Psoas muscle (tissue), 8 donors: ENCODE data around the gene IFIT1. TPM values are rescaled to one million over a fixed set of nuclear protein-coding genes. Genes with fewer than 3 reads are reported as not detected.
"Not testable (repeated sequence)": the region's sequence is repeated elsewhere in the genome, so short reads cannot be mapped to it uniquely, and the experiment has no call there.

ENCODE experiments used
- ATAC-seq, 4 donors: fragments of 200-7000 bp; cut with Tn5 transposase; one replicate each; pipeline ENCODE4 v1.9.1; 2020; ENCODE audit warnings: moderate library complexity in 3 of 4, mild to moderate bottlenecking in 2 of 4
- DNase-seq, 2 donors: peaks; one replicate each; pipeline ENCODE4 v3.0.0-alpha.2; 2020
- H3K27ac ChIP-seq: fragments of 200-600 bp; one replicate; pipeline ENCODE4 v1.8.0; 2022
- H3K27me3 ChIP-seq, 3 donors: fragments of 200-600 bp in 1 of 3; one replicate each; pipeline versions ENCODE4 v1.6.1 to v1.8.0; 2013 to 2022; ENCODE audit warnings: low read length in 2 of 3, mild to moderate bottlenecking in 2 of 3, moderate library complexity in 1 of 3; ENCODE audit not compliant: insufficient read depth in 3 of 3
- H3K36me3 ChIP-seq, 2 donors: fragments of 200-600 bp in 1 of 2; one replicate each; pipeline versions ENCODE4 v1.6.1 to v1.8.0; 2013 to 2022; ENCODE audit warnings: low read depth in 1 of 2, mild to moderate bottlenecking in 1 of 2, moderate library complexity in 1 of 2; ENCODE audit not compliant: insufficient read depth in 1 of 2
- H3K4me1 ChIP-seq: fragments of 200-600 bp; one replicate; pipeline ENCODE4 v1.8.0; 2022
- H3K4me3 ChIP-seq: fragments of 200-600 bp; one replicate; pipeline ENCODE4 v1.8.0; 2022; ENCODE audit warnings: mild to moderate bottlenecking
- H3K9me3 ChIP-seq: fragments of 200-600 bp; one replicate; pipeline ENCODE4 v1.8.0; 2022
- CTCF ChIP-seq: fragments of 200-600 bp; IDR thresholded peaks from one replicate; pipeline ENCODE4 v1.8.0; 2022; ENCODE audit warnings: antibody characterized with exemption
- WGBS, 3 donors: extraction: QIAGEN DNeasy Blood & Tissue Kit; methylation state at CpG; one replicate each; pipeline versions ENCODE4 v1.1.6 to v1.1.7; 2013; 5-methylcytosine and 5-hydroxymethylcytosine counted together
- intact Hi-C, 2 donors: fragments of 100-400 bp; cut with DNase I; formaldehyde crosslinking; loops; one replicate each; pipeline versions ENCODE4 v1.11.0 to v1.14.2; 2022
- polyA plus RNA-seq, 3 donors: library from polyadenylated mRNA; stranded (reverse); fragments of 200-250 nt; gene quantifications; one replicate each; pipeline ENCODE4 v1.2.3, GENCODE V29; 2013
- total RNA-seq, 4 donors: library from RNA; stranded (reverse); fragmentation: NEBNext Ultra II Directional in 2 of 4; extraction: Animal tissue kit (Norgen Biotek cat#: 25700) in 2 of 4; gene quantifications; one replicate each; pipeline versions ENCODE4 v1.2.1 to v1.2.4, GENCODE V29; 2021 to 2023
- donor health status: healthy with polysubstance abuse.
- donor health status: DM: no; HTN: no; CAD: no; lungs with moderate emphysema.
- donor health status: Bipolar disorder and iron deficiency.
- donor health status: healthy.
- donor health status: DM: yes; HTN: yes; CAD: no.
- donor health status: DM: no; HTN: no; CAD: no.
- donor health status: DM: no; HTN: no; CAD: no.
- donor health status: DM: yes; HTN: yes; CAD: no.

IFIT1 gene
- total and polyA plus RNA-seq, 7 donors, result 1.6 to 22.5 (median 3.3) TPM

GRCh38 chr10:89346405-89347254 is 45.8 kb upstream of the IFIT1 start:
- no peaks in the 10 kb centered on the region for H3K27me3 ChIP-seq
- WGBS, 3 donors, result 45 to 54% (median 54%) methylated on average over 4 of the region's 4 CpGs
- no peak for DNase-seq
- H3K4me3 ChIP-seq, result no peak overlapping the region
- H3K4me1 ChIP-seq, result peaks cover 34% of the 10 kb centered on the region
- no peaks in the 10 kb centered on the region for H3K36me3 ChIP-seq
- intact Hi-C loops, result no loop called here
- peak; percentile 25 to 55 (median 50) for ATAC-seq
- no peaks in the 10 kb centered on the region for H3K9me3 ChIP-seq
- peak overlapping the region; percentile 67 for H3K27ac ChIP-seq
- no peak for TF ChIP-seq CTCF

- Histone ChIP-seq H3K27ac (peak overlapping the region; percentile 67), H3K9me3 (no peaks in the 10 kb centered on the region), H3K4me3 (no peak overlapping the region), H3K27me3 (no peaks in the 10 kb centered on the region), H3K36me3 (no peaks in the 10 kb centered on the region), H3K4me1 (peaks cover 44% of the 10 kb centered on the region)
- WGBS, 3 donors, result 71 to 75% (median 74%) methylated on average over 7 of the region's 7 CpGs
- no peak for TF ChIP-seq CTCF
- DNase-seq, result no peak
- peak in 1 of 4 donors; percentile 15 for ATAC-seq
- intact Hi-C loops, result no loop called here
These were observed 44.5 kb upstream of the IFIT1 start for GRCh38 chr10:89347701-89348457.

GRCh38 chr10:89348481-89348880 is 43.9 kb upstream of the IFIT1 start:
- ATAC-seq (no peak), DNase-seq (no peak)
- Histone ChIP-seq H3K27me3 (no peaks in the 10 kb centered on the region), H3K36me3 (no peaks in the 10 kb centered on the region), H3K4me3 (no peak overlapping the region), H3K4me1 (peaks cover 46% of the 10 kb centered on the region), H3K9me3 (no peaks in the 10 kb centered on the region), H3K27ac (peak overlapping the region; percentile 33)
- WGBS, 3 donors, result 65 to 71% (median 68%) methylated on average over 5 of the region's 5 CpGs
- intact Hi-C loops, result no loop called here
- TF ChIP-seq CTCF, result no peak

- no peaks in the 10 kb centered on the region for H3K9me3 ChIP-seq
- intact Hi-C loops, result no loop called here
- H3K27ac ChIP-seq, result no peak overlapping the region
- WGBS, 3 donors, result 86 to 94% (median 89%) methylated on average over 2 of the region's 2 CpGs
- H3K36me3 ChIP-seq, result no peaks in the 10 kb centered on the region
- H3K4me3 ChIP-seq, result no peak overlapping the region
- no peak for TF ChIP-seq CTCF
- H3K4me1 ChIP-seq, result peaks cover 46% of the 10 kb centered on the region
- no peaks in the 10 kb centered on the region for H3K27me3 ChIP-seq
- DNase-seq, result no peak
- no peak for ATAC-seq
These were observed 43.4 kb upstream of the IFIT1 start for GRCh38 chr10:89348975-89349374.

GRCh38 chr10:89350631-89351315 is 41.6 kb upstream of the IFIT1 start:
- H3K9me3 ChIP-seq, intact Hi-C loops, H3K4me3 ChIP-seq, H3K27me3 ChIP-seq, H3K36me3 ChIP-seq: not testable (repeated sequence)
- peak; percentile 31 to 53 for DNase-seq
- WGBS, 3 donors, result 27 to 51% (median 29%) methylated on average over 7 of the region's 7 CpGs
- peak in 3 of 4 donors; percentile 35 to 57 (median 42) for ATAC-seq
- H3K27ac ChIP-seq, result peak overlapping the region; percentile 69
- H3K4me1 ChIP-seq, result peaks cover 45% of the 10 kb centered on the region
